Glomerular visceral epithelial cell (primary cell): ENCODE data around the gene LSMEM2.
A peak's percentile ranks its signal among the peaks of the same experiment; 100 is the strongest.
"Not testable (repeated sequence)": the region's sequence is repeated elsewhere in the genome, so short reads cannot be mapped to it uniquely, and the experiment has no call there.

ENCODE experiments used
- DNase-seq: peaks from one replicate; pipeline ENCODE4 v3.0.0-alpha.2; 2016; ENCODE audit errors: extremely low spot score

LSMEM2 gene

DNA sequence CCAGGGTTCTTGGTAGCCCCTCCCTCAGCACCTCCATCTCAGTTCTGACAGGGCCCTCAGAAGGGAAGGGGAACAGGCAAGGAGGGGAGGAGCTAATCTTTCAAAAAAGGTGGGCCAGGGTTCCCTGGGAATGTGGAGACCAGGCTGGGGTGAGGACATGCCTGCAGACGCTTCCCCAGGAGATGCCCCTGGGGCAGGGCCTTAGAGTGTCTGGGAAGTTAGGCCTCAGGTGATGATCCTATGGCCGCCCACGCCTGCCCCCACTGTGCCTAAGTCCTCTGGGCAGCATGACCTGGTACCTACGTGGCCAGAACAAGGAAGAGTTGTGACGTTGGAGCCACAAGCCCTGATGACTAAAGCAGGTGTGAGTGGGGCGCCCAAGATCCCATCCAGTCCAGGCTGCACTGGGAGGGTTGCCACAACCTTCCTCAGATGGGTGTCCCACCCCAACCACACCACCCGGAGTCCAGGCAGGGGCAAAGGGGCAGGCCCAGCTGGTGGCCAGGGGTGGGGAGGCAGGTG lies 13.9 kb upstream of the LSMEM2 start:
- no peak for DNase-seq

- DNase-seq = no peak
These were observed 13.3 kb upstream of the LSMEM2 start for GRCh38 chr3:50265571-50265970.

DNA sequence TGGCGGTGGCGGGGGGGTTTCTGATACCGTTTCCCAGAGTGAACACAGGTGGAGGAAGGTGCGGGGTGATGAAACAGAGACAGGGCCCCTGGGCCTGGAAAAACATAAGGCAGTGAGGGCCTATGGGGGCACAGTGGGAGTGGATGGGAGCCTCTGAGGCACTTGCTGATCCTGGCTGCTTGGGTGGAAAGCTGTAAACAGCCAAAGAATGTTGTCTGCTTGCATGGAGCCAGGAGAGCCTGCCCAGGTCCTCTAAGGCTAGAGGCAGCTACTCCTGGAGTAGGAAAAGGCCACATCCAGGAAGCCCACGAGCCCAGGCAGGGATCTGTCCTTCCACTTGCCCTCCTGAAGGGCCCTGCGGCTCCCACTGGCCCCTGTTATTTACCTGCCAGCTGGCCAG lies 12.9 kb upstream of the LSMEM2 start:
- no peak for DNase-seq

DNA sequence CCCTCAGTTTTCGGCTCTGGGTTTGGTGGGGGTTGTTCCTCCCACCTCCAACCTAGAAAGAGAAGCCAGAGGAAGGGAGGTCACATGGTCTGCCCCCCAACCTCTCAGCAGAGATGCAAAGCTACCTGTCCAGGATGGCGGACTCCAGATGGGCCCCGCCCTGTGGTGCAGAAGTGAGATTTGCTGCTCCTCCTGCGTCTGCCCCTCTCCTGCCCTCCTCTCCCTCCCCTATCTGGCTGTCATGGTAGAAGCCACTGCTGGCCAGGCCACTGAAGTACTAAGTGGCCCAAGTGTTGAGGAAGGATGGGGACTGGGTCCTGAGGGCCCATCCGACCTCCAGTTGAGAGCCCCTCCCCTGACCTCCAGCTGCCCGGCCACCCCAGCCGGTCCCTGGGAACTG lies 12.1 kb upstream of the LSMEM2 start:
- DNase-seq = no peak

DNA sequence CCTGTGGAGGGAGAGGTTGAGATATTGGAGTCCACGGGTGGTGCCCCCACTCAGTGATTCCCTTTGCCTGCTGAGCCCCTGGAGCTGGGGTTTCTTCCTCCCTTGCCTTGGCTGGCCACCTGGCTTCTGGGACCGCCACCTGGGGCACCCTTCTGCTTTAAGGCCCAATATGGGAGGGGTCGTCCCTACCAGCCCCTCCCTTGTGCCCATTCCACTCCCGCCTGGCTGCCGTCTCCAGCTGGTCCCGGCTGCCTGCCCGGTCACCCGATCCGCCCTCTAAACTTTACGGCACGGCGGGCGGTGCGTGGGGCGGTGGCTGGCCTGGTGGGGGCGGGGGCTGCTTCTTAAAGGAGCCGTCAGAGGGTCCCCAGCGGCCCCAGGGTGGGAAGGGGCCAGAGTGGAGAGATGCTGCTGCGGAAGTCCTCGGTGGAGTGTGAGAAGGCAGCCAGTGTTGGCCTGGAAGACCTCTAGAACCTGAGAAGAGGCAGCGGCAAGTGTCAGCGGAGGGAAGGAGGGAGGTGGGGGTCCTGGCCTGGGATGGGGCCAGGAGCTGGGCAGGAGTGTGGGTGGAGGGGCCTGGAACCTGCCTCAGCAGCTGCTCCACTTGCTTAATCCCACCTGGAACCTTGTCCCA lies 11.5 kb upstream of the LSMEM2 start:
- DNase-seq = no peak

DNA sequence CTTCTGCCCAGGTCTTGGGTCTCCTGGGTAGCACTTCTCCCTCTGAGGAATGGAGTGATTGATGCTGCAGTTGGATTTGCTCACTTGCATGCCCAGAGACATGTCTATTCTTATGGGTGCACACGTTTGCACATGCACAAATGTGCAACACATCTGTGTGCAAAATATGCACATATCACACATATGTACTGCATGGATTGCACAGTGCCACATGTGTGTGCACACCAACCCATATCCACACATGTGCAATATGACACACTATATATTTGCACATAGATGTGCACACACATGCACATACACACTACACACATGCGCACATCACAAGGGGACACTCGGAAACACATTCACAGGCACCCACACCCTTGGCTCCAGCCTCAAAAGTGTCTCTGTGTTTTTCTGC lies 10.6 kb upstream of the LSMEM2 start:
- no peak for DNase-seq

- DNase-seq = peak; percentile 84
These were observed 10.0 kb upstream of the LSMEM2 start, which contains the start of gene SEMA3B for GRCh38 chr3:50268703-50269451. SEMA3B (plus strand) TSS chr3:50269147; CDS start chr3:50269241, 94 bp downstream.

DNA sequence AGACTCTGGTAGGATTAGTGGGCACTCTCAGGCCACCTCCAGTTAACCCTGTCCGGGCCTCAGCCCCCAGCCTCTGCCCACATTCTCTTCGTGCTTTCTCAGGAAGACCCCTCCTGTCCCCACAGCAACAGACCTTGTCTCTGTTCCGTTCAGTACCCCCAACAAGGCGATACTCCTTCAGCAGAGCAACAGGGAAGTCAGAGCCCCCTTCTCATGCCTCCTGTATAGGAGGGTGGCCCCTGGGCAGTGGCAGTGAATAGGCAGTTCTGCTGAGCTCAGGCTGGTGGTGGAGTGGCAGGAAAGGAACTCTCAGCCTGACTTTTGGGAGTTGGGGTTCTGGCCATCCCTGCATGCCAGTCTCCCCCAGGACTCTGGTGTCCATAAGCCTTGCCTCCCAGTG lies 9.4 kb upstream of the LSMEM2 start:
- DNase-seq = no peak

- peak; percentile 62 for DNase-seq
These were observed 8.9 kb upstream of the LSMEM2 start for GRCh38 chr3:50269977-50270413.

GRCh38 chr3:50270422-50271224 lies 8.3 kb upstream of the LSMEM2 start:
- no peak for DNase-seq

GRCh38 chr3:50271314-50271936 lies 7.5 kb upstream of the LSMEM2 start:
- DNase-seq = no peak

GRCh38 chr3:50272538-50272910 lies 6.4 kb upstream of the LSMEM2 start:
- not testable (repeated sequence) for DNase-seq

GRCh38 chr3:50272911-50273688 lies 5.8 kb upstream of the LSMEM2 start:
- peak; percentile 85 for DNase-seq

DNA sequence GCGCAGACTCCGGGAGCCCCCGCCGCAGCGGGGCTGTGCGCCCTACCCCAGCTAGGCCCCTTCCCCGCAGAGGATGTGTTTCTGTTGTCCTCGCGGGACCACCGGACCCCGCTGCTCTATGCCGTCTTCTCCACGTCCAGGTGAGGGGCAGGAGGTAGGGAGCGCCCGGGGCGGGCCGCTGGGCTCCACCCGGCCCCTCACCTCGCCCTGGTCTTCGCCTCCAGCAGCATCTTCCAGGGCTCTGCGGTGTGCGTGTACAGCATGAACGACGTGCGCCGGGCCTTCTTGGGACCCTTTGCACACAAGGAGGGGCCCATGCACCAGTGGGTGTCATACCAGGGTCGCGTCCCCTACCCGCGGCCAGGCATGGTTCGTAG lies 5.2 kb upstream of the LSMEM2 start:
- DNase-seq = no peak

GRCh38 chr3:50274371-50275104 lies 4.3 kb upstream of the LSMEM2 start:
- peak; percentile 50 for DNase-seq

- no peak for DNase-seq
These were observed 3.5 kb upstream of the LSMEM2 start for GRCh38 chr3:50275141-50275995.

- DNase-seq = no peak
These were observed 2.7 kb upstream of the LSMEM2 start for GRCh38 chr3:50275996-50276761.

- DNase-seq = no peak
These were observed 2.2 kb upstream of the LSMEM2 start for GRCh38 chr3:50276762-50277101.
